Neural crest cell (in vitro differentiated cells): Measurements from ENCODE around the gene ATF5. TPM values are rescaled to one million over a fixed set of nuclear protein-coding genes. Genes with fewer than 3 reads are reported as not detected.

ENCODE experiments used
- DNase-seq: peaks from one replicate; pipeline ENCODE4 v3.0.0; 2021; ENCODE audit warnings: low read depth, mixed read lengths, low spot score
- H3K27ac Mint-ChIP-seq: one replicate; pipeline ENCODE4 v1.8.0; 2021; ENCODE audit warnings: mild to moderate bottlenecking, mixed read lengths; ENCODE audit not compliant: unreplicated experiment
- H3K27me3 Mint-ChIP-seq: 2 replicates; pipeline ENCODE4 v1.8.0; 2021; ENCODE audit warnings: low read depth, mild to moderate bottlenecking, mixed read lengths
- H3K36me3 Mint-ChIP-seq: 2 replicates; pipeline ENCODE4 v1.8.0; 2021; ENCODE audit warnings: low read depth, mild to moderate bottlenecking, mixed read lengths
- H3K4me1 Mint-ChIP-seq: 2 replicates; pipeline ENCODE4 v1.8.0; 2021; ENCODE audit warnings: mixed read lengths
- H3K4me3 Mint-ChIP-seq: one replicate; pipeline ENCODE4 v1.8.0; 2021; ENCODE audit warnings: mild to moderate bottlenecking, mixed read lengths
- H3K9me3 Mint-ChIP-seq: 2 replicates; pipeline ENCODE4 v1.8.0; 2021; ENCODE audit warnings: mixed read lengths
- CTCF ChIP-seq: fragments of 200-600 bp; sonication (generic); conservative IDR thresholded peaks from 2 replicates; pipeline ENCODE4 v1.5.0; 2021; ENCODE audit warnings: antibody characterized with exemption, mild to moderate bottlenecking
- total RNA-seq: library from RNA; stranded (reverse); gene quantifications from 2 replicates; pipeline ENCODE4 v1.2.1, GENCODE V29; 2021

The ATF5 gene
- total RNA-seq, 1 donor from 2014 or later, result 23.4 TPM

DNA sequence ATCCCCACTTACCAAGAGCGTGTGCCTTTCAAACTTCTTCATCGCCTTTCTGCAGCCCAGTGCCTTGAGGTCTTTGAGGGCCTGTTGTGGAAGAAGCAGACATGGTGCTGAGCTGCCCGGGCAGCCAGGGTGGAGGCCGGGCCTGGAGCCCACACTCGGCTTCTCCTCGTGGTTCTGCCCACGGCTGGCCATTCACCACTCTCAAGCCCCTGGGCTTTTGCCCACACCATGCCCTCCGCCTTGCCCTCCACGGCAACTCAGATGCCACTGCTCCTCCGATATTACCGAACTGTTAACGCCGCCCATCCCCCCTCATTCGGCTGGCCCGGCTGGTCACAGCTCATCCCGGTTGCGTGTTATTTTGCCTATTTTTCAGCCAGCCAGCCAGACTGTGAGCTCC, 37.6 kb upstream of the ATF5 start:
- H3K36me3 Mint-ChIP-seq, result peaks cover 2% of the 10 kb centered on the region
- H3K27me3 Mint-ChIP-seq, result peaks cover 27% of the 10 kb centered on the region
- peaks cover 4% of the 10 kb centered on the region for H3K4me1 Mint-ChIP-seq
- H3K9me3 Mint-ChIP-seq, result no peaks in the 10 kb centered on the region
- no peak for TF ChIP-seq CTCF
- no peak overlapping the region for H3K4me3 Mint-ChIP-seq
- DNase-seq, result no peak
- no peak overlapping the region for H3K27ac Mint-ChIP-seq

DNA sequence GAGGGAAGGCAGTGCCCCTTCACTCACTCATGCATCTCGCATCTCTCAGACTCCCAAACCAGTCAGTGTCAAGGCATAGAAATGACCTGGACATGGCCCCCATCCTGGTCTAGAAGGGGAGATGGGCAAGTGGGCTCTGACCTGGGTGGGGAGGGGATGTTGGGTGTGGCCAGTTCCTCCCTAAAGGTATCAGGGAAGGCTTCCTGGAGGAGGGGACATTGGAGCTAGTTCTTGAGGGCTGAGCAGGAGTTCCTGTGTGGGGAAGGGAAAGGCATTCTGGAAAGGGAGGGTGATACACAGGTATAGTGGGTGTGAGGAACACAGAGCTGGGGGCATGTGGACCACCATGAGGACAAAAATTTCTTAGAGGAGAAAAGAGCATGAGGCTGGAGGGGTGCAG, 36.3 kb upstream of the ATF5 start:
- Mint-ChIP-seq H3K27ac (no peak overlapping the region), H3K36me3 (no peaks in the 10 kb centered on the region), H3K4me3 (peak overlapping the region; percentile 41), H3K4me1 (peaks cover 8% of the 10 kb centered on the region), H3K9me3 (no peaks in the 10 kb centered on the region), H3K27me3 (peaks cover 29% of the 10 kb centered on the region)
- no peak for DNase-seq
- no peak for TF ChIP-seq CTCF

DNA sequence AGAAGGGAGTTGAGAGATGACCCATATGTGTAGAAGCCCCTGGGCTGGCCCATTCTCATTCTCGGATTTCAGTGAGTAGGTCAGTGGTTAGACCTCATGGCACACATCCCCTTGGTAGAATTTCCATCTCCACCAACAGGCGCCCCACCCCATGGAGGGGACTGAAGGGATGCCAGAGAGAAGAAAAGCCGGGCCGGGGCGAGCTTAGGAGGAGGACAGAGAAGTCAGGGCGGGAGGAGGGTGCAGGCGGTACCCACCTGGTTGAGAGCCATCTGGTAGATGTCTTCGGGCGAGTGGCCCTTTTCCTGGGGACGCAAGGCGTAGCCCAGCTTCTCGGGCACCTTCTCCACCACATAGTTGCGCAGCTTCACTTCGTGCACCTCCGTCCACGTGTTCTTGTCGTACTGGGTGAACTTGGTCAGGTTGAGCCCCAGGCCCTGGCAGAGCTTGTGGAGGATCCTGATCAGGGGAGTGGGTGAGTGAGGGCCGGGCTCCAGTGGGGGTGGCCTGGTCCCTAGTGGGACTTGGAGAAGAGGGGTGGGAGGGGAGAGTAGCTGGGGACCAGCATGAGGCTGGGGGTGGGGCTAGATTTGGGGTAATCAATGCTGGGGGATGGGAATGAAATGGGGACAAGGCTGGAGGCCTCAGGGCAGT, 34.9 kb upstream of the ATF5 start:
- Mint-ChIP-seq H3K27ac (no peak overlapping the region), H3K27me3 (peaks cover 29% of the 10 kb centered on the region), H3K4me1 (peaks cover 10% of the 10 kb centered on the region), H3K36me3 (no peaks in the 10 kb centered on the region), H3K9me3 (no peaks in the 10 kb centered on the region), H3K4me3 (no peak overlapping the region)
- TF ChIP-seq CTCF, result no peak
- DNase-seq, result no peak

- Mint-ChIP-seq H3K36me3 (no peaks in the 10 kb centered on the region), H3K27ac (no peak overlapping the region), H3K27me3 (peaks cover 29% of the 10 kb centered on the region), H3K9me3 (no peaks in the 10 kb centered on the region), H3K4me3 (no peak overlapping the region), H3K4me1 (peaks cover 9% of the 10 kb centered on the region)
- no peak for DNase-seq
- no peak for TF ChIP-seq CTCF
These were observed 34.0 kb upstream of the ATF5 start for GRCh38 chr19:49894879-49895565.

GRCh38 chr19:49895566-49896297, 33.3 kb upstream of the ATF5 start:
- H3K27ac Mint-ChIP-seq, result no peak overlapping the region
- DNase-seq, result no peak
- H3K27me3 Mint-ChIP-seq, result peaks cover 26% of the 10 kb centered on the region
- TF ChIP-seq CTCF, result no peak
- no peak overlapping the region for H3K4me3 Mint-ChIP-seq
- H3K36me3 Mint-ChIP-seq, result no peaks in the 10 kb centered on the region
- no peaks in the 10 kb centered on the region for H3K9me3 Mint-ChIP-seq
- H3K4me1 Mint-ChIP-seq, result peaks cover 6% of the 10 kb centered on the region
